ENCODE data around the gene ZNF547.

DNA sequence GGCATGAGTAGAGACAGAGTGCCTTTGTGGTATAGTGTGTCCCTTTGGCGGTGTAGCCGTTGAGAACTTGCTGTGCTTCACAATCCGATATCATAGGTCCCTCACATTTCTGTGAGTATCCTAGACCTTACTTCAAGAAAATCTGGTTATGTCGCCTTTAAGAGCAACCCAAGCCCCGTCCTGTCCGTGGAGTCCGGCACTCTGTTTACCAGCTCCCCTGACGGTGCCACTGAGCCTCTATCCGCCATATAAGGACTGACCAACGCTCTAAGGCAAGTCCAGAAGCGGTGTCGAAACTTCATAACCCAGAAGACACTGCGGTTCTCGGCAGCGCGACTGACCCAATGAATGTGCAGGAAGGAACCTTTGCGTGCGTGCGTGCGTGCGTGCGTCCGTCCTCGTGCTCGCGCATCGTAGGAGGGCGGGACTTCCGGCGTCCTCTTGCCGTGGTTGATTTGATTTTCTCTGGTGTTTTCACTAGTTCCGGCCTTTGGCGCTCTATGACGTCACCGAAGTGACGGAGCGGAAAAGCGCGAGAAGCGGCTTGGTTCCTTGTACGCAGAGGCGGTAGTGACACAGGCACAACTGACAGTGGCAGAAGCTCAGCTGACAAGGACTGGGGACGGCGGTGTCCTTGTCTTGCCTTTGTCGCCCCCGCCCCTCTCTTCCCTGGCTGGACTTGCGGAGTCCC is at the start of gene ZNF547, which contains the start of gene TRAPPC2B:
- TF ChIP-seq EZH2 (IDR thresholded peaks at IDR 0.05; ENCODE audit: insufficient read depth, poor library complexity, severe bottlenecking) (no peak), EZH2phosphoT487 (IDR thresholded peaks at IDR 0.05; ENCODE audit: insufficient read depth, low read depth) (no peak)

Measured in GM23248 (cell line).